HUES64 (cell line): ENCODE measurements around the gene OR13C8. TPM values are rescaled to one million over a fixed set of nuclear protein-coding genes. Genes with fewer than 3 reads are reported as not detected.
"Not testable (repeated sequence)": the region's sequence is repeated elsewhere in the genome, so short reads cannot be mapped to it uniquely, and the experiment has no call there.

Experiments used
- H3K27ac ChIP-seq: 2 replicates; pipeline ENCODE4 v1.7.0; 2013; ENCODE audit warnings: low read depth, low read length, inconsistent platforms
- H3K27me3 ChIP-seq: 2 replicates; pipeline ENCODE4 v1.6.1; 2013; ENCODE audit warnings: mild to moderate bottlenecking, low read length; ENCODE audit not compliant: insufficient read depth
- H3K36me3 ChIP-seq: 2 replicates; pipeline ENCODE4 v1.6.1; 2013; ENCODE audit warnings: mild to moderate bottlenecking, low read length; ENCODE audit not compliant: insufficient read depth
- H3K4me1 ChIP-seq: 2 replicates; pipeline ENCODE4 v1.6.1; 2013; ENCODE audit warnings: mild to moderate bottlenecking, low read length, moderate library complexity; ENCODE audit not compliant: insufficient read depth
- H3K4me3 ChIP-seq: 2 replicates; pipeline ENCODE4 v1.5.1; 2013; ENCODE audit warnings: mild to moderate bottlenecking, low read length, moderate library complexity
- H3K9ac ChIP-seq: 2 replicates; pipeline ENCODE4 v1.6.1; 2013; ENCODE audit warnings: mild to moderate bottlenecking, low read depth, low read length
- H3K9me3 ChIP-seq: 2 replicates; pipeline ENCODE4 v1.6.1; 2013; ENCODE audit warnings: low read depth, low read length; ENCODE audit not compliant: insufficient read depth
- WGBS: fragments of 150-250, 120-280 bp; methylation state at CpG from one replicate; pipeline ENCODE4 v1.1.7; 2013; ENCODE audit warnings: missing lambda C conversion rate; 5-methylcytosine and 5-hydroxymethylcytosine counted together
- polyA plus RNA-seq, 2 experiments: library from polyadenylated mRNA; stranded (reverse); fragments of 50-300 nt; gene quantifications; one replicate each; pipeline ENCODE4 v1.2.3, GENCODE V29; 2013

OR13C8 gene, protein sequence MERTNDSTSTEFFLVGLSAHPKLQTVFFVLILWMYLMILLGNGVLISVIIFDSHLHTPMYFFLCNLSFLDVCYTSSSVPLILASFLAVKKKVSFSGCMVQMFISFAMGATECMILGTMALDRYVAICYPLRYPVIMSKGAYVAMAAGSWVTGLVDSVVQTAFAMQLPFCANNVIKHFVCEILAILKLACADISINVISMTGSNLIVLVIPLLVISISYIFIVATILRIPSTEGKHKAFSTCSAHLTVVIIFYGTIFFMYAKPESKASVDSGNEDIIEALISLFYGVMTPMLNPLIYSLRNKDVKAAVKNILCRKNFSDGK
- not detected for polyA plus RNA-seq (2013, experiment 1 of 2)
- not detected for polyA plus RNA-seq (2013, experiment 2 of 2)

DNA sequence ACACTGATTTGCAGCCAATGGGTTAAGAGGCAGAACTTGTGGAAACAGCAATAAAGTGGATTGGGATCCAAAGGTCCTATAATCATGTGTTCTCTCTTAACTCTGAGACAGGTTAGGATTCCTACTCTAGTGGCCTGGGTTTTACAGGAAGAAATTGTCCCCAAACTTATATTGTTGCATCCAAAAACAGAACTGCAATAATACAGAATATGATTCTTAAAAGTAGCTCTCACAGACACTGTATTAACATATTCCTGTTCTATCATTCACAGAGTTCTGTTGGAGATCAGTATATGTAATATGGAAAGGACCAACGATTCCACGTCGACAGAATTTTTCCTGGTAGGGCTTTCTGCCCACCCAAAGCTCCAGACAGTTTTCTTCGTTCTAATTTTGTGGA is at the start of gene OR13C8:
OR13C8 (plus strand) TSS at position 301 of the 400 bp plus-strand sequence; CDS start at position 301, 0 bp downstream.
- Histone ChIP-seq H3K27ac (no peak within 1 kb of the TSS), H3K27me3 (no peaks in the 10 kb centered on the region), H3K4me1 (no peaks in the 10 kb centered on the region), H3K36me3 (no peaks in the 10 kb centered on the region), H3K4me3 (no peak within 1 kb of the TSS), H3K9me3 (peaks cover 6% of the 10 kb centered on the region; the same call in 1 of the 2 replicates), H3K9ac (no peak within 1 kb of the TSS)
- WGBS: 94% methylated on average over 4 of the region's 4 CpGs

DNA sequence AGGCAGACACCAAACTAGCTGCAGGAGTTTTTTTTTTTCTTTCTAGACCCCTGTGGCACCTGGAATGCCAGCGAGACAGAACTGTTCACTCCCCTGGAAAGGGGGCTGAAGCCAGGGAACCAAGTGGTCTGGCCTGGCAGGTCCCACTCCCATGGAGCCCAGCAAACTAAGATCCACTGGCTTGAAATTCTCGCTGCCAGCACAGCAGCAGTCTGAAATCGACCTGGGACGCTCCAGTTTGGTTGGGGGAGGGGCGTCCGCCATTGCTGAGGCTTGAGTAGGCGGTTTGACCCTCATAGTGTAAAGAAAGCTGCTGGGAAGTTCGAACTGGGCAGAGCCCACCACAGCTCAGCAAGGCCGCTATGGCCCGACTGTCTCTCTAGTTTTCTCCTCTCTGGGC is 48.7 kb upstream of the OR13C8 start:
- H3K27me3 ChIP-seq, H3K9me3 ChIP-seq, H3K36me3 ChIP-seq, H3K4me1 ChIP-seq, H3K4me3 ChIP-seq, H3K9ac ChIP-seq, H3K27ac ChIP-seq: not testable (repeated sequence)
- WGBS: 85% methylated on average over 10 of the region's 10 CpGs

DNA sequence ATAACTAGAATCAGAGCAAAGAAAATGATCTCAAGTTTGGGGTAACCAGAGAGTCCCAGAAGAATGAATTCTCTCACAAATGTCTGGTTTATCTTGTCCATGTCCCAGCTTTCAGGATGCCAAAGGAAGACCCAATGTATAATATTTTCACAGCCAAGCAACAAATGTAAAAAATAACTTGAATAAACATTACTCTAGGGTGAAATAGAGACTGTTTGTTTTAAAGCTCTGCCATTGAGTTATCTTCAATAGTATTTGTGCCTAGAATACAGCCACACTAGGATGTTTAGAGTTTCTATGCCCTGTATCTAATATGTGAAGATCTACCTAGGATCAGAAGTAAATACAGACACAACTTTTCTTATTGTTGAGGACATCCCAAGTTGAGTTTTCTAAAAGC is 41.9 kb upstream of the OR13C8 start, which contains the start of gene OR13C4:
OR13C4 (minus strand) TSS at position 101 of the 400 bp plus-strand sequence; CDS start at position 101, 0 bp downstream.
- Histone ChIP-seq H3K4me1 (no peaks in the 10 kb centered on the region), H3K27ac (no peak within 1 kb of the TSS), H3K9me3 (0 out of 2 replicates have a peak, but pooled peaks cover 5% of the 10 kb centered on the region), H3K36me3 (no peaks in the 10 kb centered on the region), H3K9ac (no peak within 1 kb of the TSS), H3K27me3 (no peaks in the 10 kb centered on the region), H3K4me3 (no peak within 1 kb of the TSS)

DNA sequence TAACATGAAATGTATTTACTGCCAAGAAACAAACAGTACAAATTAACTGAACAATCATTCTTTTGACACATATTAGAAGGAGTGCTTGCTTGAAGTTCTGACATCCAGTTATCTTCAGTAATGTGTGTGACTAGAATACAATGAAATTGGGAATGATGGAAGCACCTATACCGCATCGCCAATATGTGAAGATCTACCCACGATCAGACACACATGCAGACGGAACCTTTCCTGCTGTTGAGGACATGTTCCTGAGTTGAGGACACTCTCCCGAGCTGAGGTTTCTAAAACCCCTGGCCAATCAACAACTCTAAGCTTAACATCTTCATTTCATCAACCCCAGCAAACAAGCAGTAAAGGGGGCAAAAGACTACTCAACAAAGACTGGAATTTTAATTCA is 32.2 kb upstream of the OR13C8 start, which contains the start of gene OR13C3:
OR13C3 (minus strand) TSS at position 101 of the 400 bp plus-strand sequence. CDS start 133 bp downstream, outside the sequence.
- Histone ChIP-seq H3K9ac (no peak within 1 kb of the TSS), H3K9me3 (no peaks in the 10 kb centered on the region), H3K27me3 (no peaks in the 10 kb centered on the region), H3K4me3 (no peak within 1 kb of the TSS), H3K27ac (no peak within 1 kb of the TSS), H3K4me1 (no peaks in the 10 kb centered on the region), H3K36me3 (no peaks in the 10 kb centered on the region)
- 94% methylated on average over 5 of the region's 5 CpGs for WGBS

DNA sequence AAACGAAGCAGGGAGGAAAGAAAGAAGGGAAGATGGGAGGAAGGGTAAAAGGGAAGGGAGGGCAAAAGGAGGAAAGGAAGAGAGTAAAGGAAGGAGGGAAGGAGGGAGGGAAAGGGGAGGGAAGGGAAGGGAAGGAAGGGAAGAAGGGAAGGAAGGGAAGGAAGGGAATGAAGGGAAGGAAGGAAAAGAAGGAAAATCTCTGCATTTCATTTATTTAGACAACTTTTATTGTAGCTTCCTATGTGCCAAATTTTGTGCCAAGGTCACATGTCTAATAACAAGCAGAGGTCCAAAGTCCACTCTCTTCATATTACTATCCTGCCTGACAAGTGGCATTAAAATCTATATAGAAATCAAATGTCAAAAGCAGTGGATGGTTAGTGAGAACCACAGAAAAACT is 29.7 kb upstream of the OR13C8 start:
- Histone ChIP-seq H3K4me1 (no peaks in the 10 kb centered on the region), H3K36me3 (no peaks in the 10 kb centered on the region), H3K9me3 (no peaks in the 10 kb centered on the region), H3K27me3 (no peaks in the 10 kb centered on the region), H3K9ac (no peak overlapping the region), H3K4me3 (no peak overlapping the region), H3K27ac (no peak overlapping the region)
- WGBS: 63% methylated on average over 1 of the region's 1 CpG

DNA sequence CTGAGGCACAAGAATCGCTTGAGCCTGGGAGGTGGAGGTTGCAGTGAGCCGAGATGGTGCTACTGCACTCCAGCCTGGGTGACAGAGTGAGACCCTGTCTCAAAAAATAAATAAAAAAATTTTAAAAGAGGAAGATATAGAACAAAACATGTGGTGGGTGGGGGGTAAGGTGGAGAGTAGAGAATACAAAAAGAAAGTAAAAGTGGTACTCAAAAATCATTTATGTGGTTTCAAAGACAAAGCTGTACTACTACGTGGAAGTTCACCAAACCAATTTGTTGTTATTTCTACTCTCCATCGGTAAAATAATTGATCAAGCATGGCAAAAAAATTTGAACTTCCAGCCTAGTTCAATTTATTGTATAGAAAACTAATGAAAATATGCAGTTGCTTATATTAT is 24.3 kb upstream of the OR13C8 start:
- Histone ChIP-seq H3K27me3 (no peaks in the 10 kb centered on the region), H3K27ac (no peak overlapping the region), H3K36me3 (no peaks in the 10 kb centered on the region), H3K9me3 (no peaks in the 10 kb centered on the region), H3K9ac (no peak overlapping the region), H3K4me3 (no peak overlapping the region), H3K4me1 (no peaks in the 10 kb centered on the region)
- whole genome bisulfite sequencing: 92% methylated on average over 4 of the region's 4 CpGs

DNA sequence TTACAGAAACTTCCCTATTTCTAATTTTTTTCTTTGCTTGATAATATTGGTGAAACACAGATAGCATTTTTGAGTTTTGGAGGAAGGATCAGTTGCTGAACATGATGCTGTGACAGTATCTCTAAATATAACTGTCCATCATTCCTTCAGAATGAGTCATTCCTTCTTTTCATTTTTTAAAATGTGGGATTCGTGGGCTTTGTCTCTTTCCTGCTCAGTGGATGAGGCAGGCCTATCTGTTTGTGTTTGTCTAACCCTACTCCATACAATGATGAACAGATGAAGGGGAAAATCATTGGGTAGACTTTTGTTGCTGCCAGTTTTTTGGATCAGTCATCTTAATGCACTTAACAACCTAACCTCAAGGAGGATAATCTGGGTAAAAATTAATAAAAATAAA is 15.7 kb upstream of the OR13C8 start:
- Histone ChIP-seq H3K27ac (no peak overlapping the region), H3K9ac (no peak overlapping the region), H3K4me3 (no peak overlapping the region), H3K9me3 (no peaks in the 10 kb centered on the region), H3K4me1 (no peaks in the 10 kb centered on the region), H3K36me3 (no peaks in the 10 kb centered on the region), H3K27me3 (no peaks in the 10 kb centered on the region)
- WGBS: no CpG with 5 or more reads among the region's 1 CpG

DNA sequence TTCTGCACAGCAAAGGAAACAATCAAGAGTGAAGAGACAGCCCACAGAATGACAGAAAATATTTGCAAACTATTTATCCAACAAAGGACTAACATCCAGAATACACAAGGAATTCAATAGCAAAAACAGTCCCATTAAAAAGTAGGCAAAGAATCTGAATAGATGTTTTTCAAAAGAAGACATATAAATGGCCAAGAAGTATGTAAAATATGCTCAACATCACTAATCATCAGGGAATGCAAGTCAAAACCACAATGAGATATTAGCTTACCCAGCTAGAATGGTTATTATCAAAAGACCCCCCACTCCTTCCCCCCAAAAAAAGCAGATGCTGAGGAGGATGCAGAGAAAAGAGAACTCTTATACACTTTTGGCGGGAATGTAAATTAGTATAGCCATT is 13.4 kb upstream of the OR13C8 start:
- H3K9ac ChIP-seq: no peak overlapping the region
- H3K27me3 ChIP-seq: no peaks in the 10 kb centered on the region
- no peaks in the 10 kb centered on the region for H3K4me1 ChIP-seq
- no CpG with 5 or more reads among the region's 1 CpG for WGBS
- H3K4me3 ChIP-seq: no peak overlapping the region
- H3K36me3 ChIP-seq: no peaks in the 10 kb centered on the region
- no peak overlapping the region for H3K27ac ChIP-seq
- no peaks in the 10 kb centered on the region for H3K9me3 ChIP-seq

DNA sequence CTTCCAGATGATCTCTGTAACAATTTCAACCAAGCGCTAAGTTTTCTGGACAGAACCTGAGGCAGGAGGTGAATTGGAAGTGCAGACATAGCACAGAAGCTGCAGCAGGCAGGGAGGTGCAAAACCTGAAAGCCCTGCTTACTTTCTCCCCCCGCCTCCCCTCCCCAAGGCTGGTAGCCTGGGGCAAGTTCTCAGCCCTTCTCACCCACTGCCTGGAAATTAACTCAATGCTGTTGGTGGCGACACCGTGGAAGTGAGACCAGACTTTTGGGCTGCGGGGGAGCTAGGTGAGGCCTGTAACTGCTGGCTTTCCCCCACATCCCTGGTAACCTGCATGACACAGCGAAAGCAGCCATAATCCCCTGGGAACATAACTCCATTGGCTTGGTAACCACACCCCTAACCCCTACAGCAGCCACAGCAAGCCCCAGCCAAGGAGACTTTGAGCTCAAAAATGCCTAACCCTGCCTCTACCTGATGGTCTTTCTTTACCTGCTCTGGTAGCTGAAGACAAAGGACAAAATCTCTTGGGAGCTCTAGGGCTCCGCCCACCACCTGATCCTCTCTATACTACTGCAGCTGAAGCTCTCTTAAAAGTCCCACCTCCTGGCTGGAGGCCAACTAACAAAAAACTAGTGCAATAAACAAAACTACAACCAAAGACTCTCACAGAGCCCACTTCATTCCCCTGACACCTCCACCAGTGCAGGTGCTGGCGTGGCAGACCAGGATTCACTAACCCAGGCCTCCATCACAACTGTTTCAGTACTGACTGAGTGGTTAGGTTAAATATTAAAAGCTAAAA is 11.9 kb upstream of the OR13C8 start:
- Histone ChIP-seq H3K4me3 (no peak overlapping the region), H3K27me3 (no peaks in the 10 kb centered on the region), H3K36me3 (no peaks in the 10 kb centered on the region), H3K9me3 (no peaks in the 10 kb centered on the region), H3K27ac (no peak overlapping the region), H3K9ac (no peak overlapping the region), H3K4me1 (no peaks in the 10 kb centered on the region)
- WGBS: 84% methylated on average over 8 of the region's 8 CpGs

DNA sequence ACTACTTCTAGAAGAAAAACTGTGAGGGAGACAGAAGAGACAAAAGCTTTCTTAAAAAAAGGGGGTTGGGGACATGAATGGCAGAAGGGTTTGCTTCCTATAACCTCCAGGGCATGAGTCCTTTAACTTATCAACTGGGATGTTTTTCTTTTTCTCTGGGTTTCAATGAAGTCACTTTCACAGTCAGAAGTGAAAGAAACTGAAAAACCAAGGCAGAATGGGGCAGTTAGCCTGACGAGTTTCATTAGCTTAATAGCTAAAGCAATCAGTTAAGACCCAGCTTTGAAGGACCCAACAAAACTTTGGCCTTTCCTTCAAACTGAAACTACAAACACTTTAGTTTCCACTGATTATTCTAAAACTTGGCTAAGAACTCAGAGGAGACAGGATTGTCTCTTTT is 4.6 kb upstream of the OR13C8 start:
- Histone ChIP-seq H3K4me3 (no peak overlapping the region), H3K4me1 (no peaks in the 10 kb centered on the region), H3K36me3 (no peaks in the 10 kb centered on the region), H3K9ac (no peak overlapping the region), H3K27me3 (no peaks in the 10 kb centered on the region), H3K27ac (no peak overlapping the region), H3K9me3 (no peaks in the 10 kb centered on the region)
- 66% methylated on average over 1 of the region's 1 CpG for WGBS

DNA sequence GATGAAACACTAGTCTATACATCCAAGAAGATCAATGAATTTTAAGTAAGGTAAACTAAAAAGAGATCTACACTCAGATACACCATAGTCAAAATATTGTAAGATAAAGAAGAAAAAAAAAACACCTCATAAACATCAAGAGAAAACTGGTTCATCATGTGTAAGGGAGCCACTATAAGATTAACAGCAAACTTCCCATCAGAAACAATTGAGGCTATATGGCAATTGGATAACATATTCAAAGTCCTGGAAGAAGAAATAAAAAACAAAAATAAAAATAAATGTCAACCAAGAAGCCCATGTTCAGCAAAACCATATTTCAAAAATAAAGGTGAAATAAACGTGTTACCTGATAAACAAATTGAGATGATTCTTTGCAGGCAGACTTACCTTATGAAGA is 3.6 kb downstream of the OR13C8 start:
- no peaks in the 10 kb centered on the region for H3K4me1 ChIP-seq
- no CpG with 5 or more reads among the region's 1 CpG for WGBS
- H3K9me3 ChIP-seq: peaks cover 6% of the 10 kb centered on the region; the same call in 1 of the 2 replicates
- no peaks in the 10 kb centered on the region for H3K36me3 ChIP-seq
- no peak overlapping the region for H3K9ac ChIP-seq
- no peak overlapping the region for H3K27ac ChIP-seq
- no peaks in the 10 kb centered on the region for H3K27me3 ChIP-seq
- H3K4me3 ChIP-seq: no peak overlapping the region
